ENCODE measurements around the gene TENM3.

The TENM3 gene

GRCh38 chr4:182219411-182220056 is 23.7 kb upstream of the TENM3 start:
- no peak for TF ChIP-seq ZNF274 (IDR thresholded peaks at IDR 0.05; ENCODE audit: low read depth, low read length)
- no peak overlapping the region for H3K4me3 ChIP-seq (ENCODE audit: low read length)

- no peak overlapping the region for H3K4me3 ChIP-seq (ENCODE audit: low read length)
- no peak for TF ChIP-seq ZNF274 (IDR thresholded peaks at IDR 0.05; ENCODE audit: low read depth, low read length)
These were observed 21.2 kb upstream of the TENM3 start for GRCh38 chr4:182221987-182222386.

GRCh38 chr4:182222766-182223165 is 20.4 kb upstream of the TENM3 start:
- TF ChIP-seq ZNF274 (IDR thresholded peaks at IDR 0.05; ENCODE audit: low read depth, low read length) = no peak
- H3K4me3 ChIP-seq (ENCODE audit: low read length) = no peak overlapping the region

DNA sequence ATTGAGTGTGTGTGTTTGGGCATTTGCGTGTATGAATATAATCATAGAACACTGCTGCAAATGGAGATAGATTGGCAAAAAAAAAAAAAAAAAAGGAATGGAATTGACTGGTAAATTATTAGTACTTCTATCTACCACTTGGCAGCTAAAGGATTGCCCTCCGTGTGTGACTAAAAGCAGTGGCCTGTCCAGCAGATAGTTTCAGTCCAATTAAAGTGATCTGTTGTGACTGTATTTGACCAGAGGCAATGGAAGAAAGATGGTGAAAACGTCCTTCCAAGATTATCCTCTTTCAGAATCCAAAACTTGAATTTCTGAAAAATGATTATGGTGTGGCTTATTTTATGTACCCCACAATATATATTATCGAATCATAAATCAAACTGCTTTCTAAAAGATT is 19.5 kb upstream of the TENM3 start:
- no peak for TF ChIP-seq ZNF274 (IDR thresholded peaks at IDR 0.05; ENCODE audit: low read depth, low read length)

DNA sequence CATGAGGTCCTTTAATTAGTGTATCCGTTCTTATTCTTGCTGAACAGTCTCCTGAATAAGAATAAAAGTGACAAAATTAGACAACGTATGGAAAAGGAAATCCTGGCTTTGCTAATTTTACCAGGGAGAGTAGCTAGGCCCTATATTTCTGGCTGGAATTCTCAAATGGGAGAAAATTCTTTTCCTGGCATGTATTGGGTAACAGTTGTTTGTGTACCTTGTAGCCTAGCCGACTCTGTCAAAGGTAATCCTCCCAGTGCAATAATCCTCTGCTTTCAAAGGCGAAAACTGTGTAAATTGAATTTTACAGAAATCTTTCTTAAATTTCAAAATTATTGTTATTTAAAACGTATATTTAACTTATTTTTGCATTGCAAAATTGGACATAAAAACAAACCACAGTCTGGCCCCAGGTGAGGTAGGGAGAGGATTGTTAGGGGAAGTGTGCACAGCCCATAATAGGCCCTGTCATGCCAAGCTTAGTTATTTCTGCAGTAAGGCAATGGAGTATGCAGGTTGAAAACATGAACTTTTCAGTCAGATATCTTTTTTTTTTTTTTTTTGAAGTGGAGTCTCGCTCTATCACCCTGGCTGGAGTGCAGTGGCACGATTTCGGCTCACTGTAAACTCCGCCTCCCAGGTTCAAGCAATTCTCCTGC is 18.9 kb upstream of the TENM3 start:
- no peak for TF ChIP-seq ZNF274 (IDR thresholded peaks at IDR 0.05; ENCODE audit: low read depth, low read length)

More for the DNA sequence above, 19.5 kb upstream of the TENM3 start:
- H3K4me3 ChIP-seq (ENCODE audit: low read length) = no peak overlapping the region

DNA sequence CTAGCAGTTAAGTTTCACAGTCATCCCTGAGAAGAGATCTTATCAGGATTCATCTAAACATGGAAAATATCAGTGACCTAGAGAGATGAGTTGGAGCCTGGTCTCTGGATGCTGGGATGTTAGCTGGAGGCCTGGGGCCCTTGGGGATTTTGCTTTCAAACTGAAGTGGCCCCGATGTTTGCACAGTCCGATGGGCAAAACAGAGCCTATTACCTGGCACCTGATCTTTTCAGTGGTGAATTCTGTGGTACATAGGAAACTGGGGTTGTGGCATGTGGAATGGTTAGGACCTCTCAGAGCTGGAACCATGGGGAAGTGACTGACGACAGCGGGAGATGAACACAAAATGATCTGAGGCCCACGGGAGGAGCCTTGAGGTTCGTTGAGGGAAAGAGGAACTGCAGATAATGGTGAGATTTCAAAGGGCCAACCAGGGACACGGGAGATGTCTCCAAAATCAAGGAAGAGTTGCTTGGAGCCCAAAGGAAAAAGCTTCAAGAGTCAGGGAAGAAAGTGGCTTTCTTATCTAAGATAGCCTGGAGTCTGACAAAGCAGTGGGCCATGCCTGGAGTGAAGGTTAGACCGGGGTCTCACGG is 17.8 kb upstream of the TENM3 start:
- TF ChIP-seq ZNF274 (IDR thresholded peaks at IDR 0.05; ENCODE audit: low read depth, low read length) = no peak
- no peak overlapping the region for H3K4me3 ChIP-seq (ENCODE audit: low read length)

More for the DNA sequence above, 18.9 kb upstream of the TENM3 start:
- no peak overlapping the region for H3K4me3 ChIP-seq (ENCODE audit: low read length)

DNA sequence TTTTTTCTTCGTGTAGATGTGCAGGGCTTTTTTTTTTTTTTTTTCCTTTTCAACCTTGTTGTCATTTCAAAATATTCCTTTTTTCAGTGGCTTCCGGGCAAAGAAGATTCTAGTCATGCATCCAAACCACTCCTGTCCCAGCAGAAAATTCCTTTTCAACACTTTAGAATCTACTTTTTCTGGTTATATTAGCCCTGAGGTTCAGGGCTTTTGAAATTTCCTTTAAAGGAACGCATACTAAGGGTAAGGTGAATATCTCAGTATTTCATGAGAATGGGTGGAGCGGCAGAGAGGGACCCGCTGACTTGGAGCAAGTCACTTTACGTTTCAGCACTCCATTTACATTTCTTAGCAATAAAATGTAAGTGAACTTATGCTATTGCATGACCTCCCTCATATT is 15.6 kb upstream of the TENM3 start:
- TF ChIP-seq ZNF274 (IDR thresholded peaks at IDR 0.05; ENCODE audit: low read depth, low read length) = no peak
- no peak overlapping the region for H3K4me3 ChIP-seq (ENCODE audit: low read length)

DNA sequence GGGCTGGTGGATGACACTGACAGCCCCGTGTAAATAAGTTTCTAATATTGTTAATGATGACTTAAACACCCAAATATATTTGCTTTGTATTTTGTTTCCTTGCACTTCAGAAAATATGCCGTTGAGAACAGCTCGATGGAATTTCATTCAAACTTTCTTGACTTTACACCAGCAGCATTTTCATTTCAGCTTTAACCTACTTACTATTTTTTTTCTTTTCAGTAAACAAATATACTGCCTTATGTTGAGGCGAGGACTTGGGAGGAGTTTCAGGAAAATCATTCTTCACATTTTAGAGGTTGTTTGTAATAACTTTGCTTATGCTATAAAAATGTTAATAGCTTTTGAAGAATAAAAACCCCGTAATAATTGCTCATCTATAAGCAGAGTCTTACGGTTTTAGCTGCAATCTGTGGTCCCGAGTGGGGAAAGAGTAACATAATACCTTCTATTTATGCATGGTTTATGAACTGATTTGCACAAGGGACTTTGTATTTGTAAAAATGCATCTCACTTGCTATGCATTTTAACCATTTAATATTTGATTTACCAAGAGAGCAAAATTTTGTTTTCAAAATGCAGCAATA is 14.1 kb upstream of the TENM3 start:
- no peak for TF ChIP-seq ZNF274 (IDR thresholded peaks at IDR 0.05; ENCODE audit: low read depth, low read length)
- no peak overlapping the region for H3K4me3 ChIP-seq (ENCODE audit: low read length)

GRCh38 chr4:182230256-182230655 is 12.9 kb upstream of the TENM3 start:
- no peak for TF ChIP-seq ZNF274 (IDR thresholded peaks at IDR 0.05; ENCODE audit: low read depth, low read length)
- H3K4me3 ChIP-seq (ENCODE audit: low read length) = no peak overlapping the region

DNA sequence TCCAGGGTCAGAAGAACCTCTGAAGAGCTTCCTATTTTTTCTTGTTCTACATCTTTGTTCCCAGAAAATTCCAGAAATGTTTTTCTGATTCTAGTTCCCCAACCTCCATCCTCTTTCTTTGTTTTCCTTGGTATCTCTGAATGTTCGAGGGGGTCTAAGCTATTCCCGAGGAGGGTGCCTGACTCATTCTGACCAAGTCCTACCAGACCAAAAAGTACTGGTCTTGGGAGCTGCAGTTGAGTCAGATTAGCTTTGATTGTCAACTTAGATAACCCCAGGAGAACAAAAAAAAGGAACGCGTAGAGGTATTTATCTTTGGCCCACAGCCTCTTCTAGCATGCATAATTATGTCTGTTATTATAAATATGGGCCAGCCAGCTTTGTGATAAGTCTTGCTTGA is 12.1 kb upstream of the TENM3 start:
- TF ChIP-seq ZNF274 (IDR thresholded peaks at IDR 0.05; ENCODE audit: low read depth, low read length) = no peak
- H3K4me3 ChIP-seq (ENCODE audit: low read length) = no peak overlapping the region

GRCh38 chr4:182231496-182231895 is 11.7 kb upstream of the TENM3 start:
- H3K4me3 ChIP-seq (ENCODE audit: low read length) = no peak overlapping the region
- TF ChIP-seq ZNF274 (IDR thresholded peaks at IDR 0.05; ENCODE audit: low read depth, low read length) = no peak

GRCh38 chr4:182233310-182234090 is 9.7 kb upstream of the TENM3 start:
- H3K4me3 ChIP-seq (ENCODE audit: low read length) = no peak overlapping the region
- TF ChIP-seq ZNF274 (IDR thresholded peaks at IDR 0.05; ENCODE audit: low read depth, low read length) = no peak

GRCh38 chr4:182235021-182235795 is 8.0 kb upstream of the TENM3 start:
- TF ChIP-seq ZNF274 (IDR thresholded peaks at IDR 0.05; ENCODE audit: low read depth, low read length) = no peak
- no peak overlapping the region for H3K4me3 ChIP-seq (ENCODE audit: low read length)
